HEK293 (cell line): ENCODE results near the gene MED28.
A peak's percentile ranks its signal among the peaks of the same experiment; 100 is the strongest.

Source experiments
- CTCF ChIA-PET: fragments of 350-600 bp; formaldehyde crosslinking; extraction: SDS; loops from one replicate; lab custom pipeline; 2021; ENCODE audit warnings: antibody characterized with exemption; lab: Yijun Ruan, JAX
- POLR2A ChIA-PET: fragments of 300-600 bp; formaldehyde crosslinking; extraction: SDS; loops from one replicate; lab custom pipeline; 2020; ENCODE audit warnings: antibody characterized with exemption, inconsistent platforms; lab: Yijun Ruan, JAX
- H3K27ac ChIP-seq: fragments of 200-500 bp; sonication (Bioruptor generic); 2 replicates; pipeline ENCODE4 v1.5.1; 2014; ENCODE audit warnings: low read depth, low read length, control low read depth, inconsistent platforms; ENCODE audit errors: extremely low read depth
- H3K36me3 ChIP-seq, 2 experiments: fragments of 200-500 bp in 1 of 2; sonication (Bioruptor generic) in 1 of 2; 1 replicate in 1 of 2; 2 replicates in 1 of 2; pipeline ENCODE4 v1.5.1; 2014 to 2017; ENCODE audit warnings: inconsistent platforms in 2 of 2, low read length in 2 of 2; ENCODE audit not compliant: control insufficient read depth in 2 of 2, insufficient read depth in 1 of 2
- H3K4me1 ChIP-seq: fragments of 200-500 bp; sonication (Bioruptor generic); 2 replicates; pipeline ENCODE4 v1.5.1; 2014; ENCODE audit warnings: mild to moderate bottlenecking, low read length, inconsistent platforms; ENCODE audit not compliant: control insufficient read depth, insufficient read depth
- H3K4me3 ChIP-seq: 2 replicates; pipeline ENCODE4 v1.5.1; 2011; ENCODE audit warnings: low read depth, mild to moderate bottlenecking, control low read depth, low read length, moderate library complexity
- H3K9me3 ChIP-seq: fragments of 200-500 bp; sonication (Bioruptor generic); 2 replicates; pipeline ENCODE4 v1.5.1; 2014; ENCODE audit warnings: low read depth, low read length, inconsistent platforms; ENCODE audit not compliant: control insufficient read depth, insufficient read depth
- ATF2 ChIP-seq: fragments of 450-650 bp; formaldehyde crosslinking; IDR thresholded peaks from 2 replicates; pipeline ENCODE4 v1.5.1; 2016; ENCODE audit warnings: missing biosample characterization, missing genetic modification characterization, low read depth
- GLI4 ChIP-seq: fragments of 450-650 bp; formaldehyde crosslinking; IDR thresholded peaks from 2 replicates; pipeline ENCODE4 v1.5.1; 2016; ENCODE audit warnings: missing biosample characterization, missing genetic modification characterization
- KLF17 ChIP-seq: fragments of 450-650 bp; formaldehyde crosslinking; IDR thresholded peaks from 2 replicates; pipeline ENCODE4 v1.5.1; 2016; ENCODE audit warnings: missing biosample characterization, missing genetic modification characterization
- MZF1 ChIP-seq: fragments of 450-650 bp; formaldehyde crosslinking; IDR thresholded peaks from 2 replicates; pipeline ENCODE4 v1.5.1; 2017; ENCODE audit warnings: missing biosample characterization, missing genetic modification characterization, borderline replicate concordance
- PRDM6 ChIP-seq: fragments of 450-650 bp; formaldehyde crosslinking; IDR thresholded peaks from 2 replicates; pipeline ENCODE4 v1.5.1; 2017; ENCODE audit warnings: missing biosample characterization, missing genetic modification characterization
- ZBTB10 ChIP-seq: fragments of 450-650 bp; formaldehyde crosslinking; IDR thresholded peaks from 2 replicates; pipeline ENCODE4 v1.5.1; 2016; ENCODE audit warnings: missing biosample characterization, missing genetic modification characterization
- ZBTB17 ChIP-seq: fragments of 450-650 bp; formaldehyde crosslinking; IDR thresholded peaks from 2 replicates; pipeline ENCODE4 v1.5.1; 2016; ENCODE audit warnings: missing biosample characterization, missing genetic modification characterization
- ZNF133 ChIP-seq: fragments of 450-650 bp; formaldehyde crosslinking; IDR thresholded peaks from 2 replicates; pipeline ENCODE4 v1.5.1; 2016; ENCODE audit warnings: missing biosample characterization, missing genetic modification characterization
- ZNF221 ChIP-seq: fragments of 450-650 bp; formaldehyde crosslinking; IDR thresholded peaks from 2 replicates; pipeline ENCODE4 v1.5.1; 2017; ENCODE audit warnings: missing biosample characterization, missing genetic modification characterization, borderline replicate concordance
- ZNF23 ChIP-seq: fragments of 450-650 bp; formaldehyde crosslinking; IDR thresholded peaks from 2 replicates; pipeline ENCODE4 v1.5.1; 2016; ENCODE audit warnings: missing biosample characterization, missing genetic modification characterization, borderline replicate concordance
- ZNF24 ChIP-seq: fragments of 450-650 bp; formaldehyde crosslinking; IDR thresholded peaks from 2 replicates; pipeline ENCODE4 v1.5.1; 2016; ENCODE audit warnings: missing biosample characterization, missing genetic modification characterization
- ZNF335 ChIP-seq: fragments of 450-650 bp; formaldehyde crosslinking; conservative IDR thresholded peaks from 2 replicates; pipeline ENCODE4 v1.5.1; 2016; ENCODE audit warnings: missing biosample characterization, missing genetic modification characterization
- ZNF366 ChIP-seq: fragments of 450-650 bp; formaldehyde crosslinking; conservative IDR thresholded peaks from 2 replicates; pipeline ENCODE4 v1.5.1; 2016; ENCODE audit warnings: missing biosample characterization, missing genetic modification characterization
- ZNF529 ChIP-seq: fragments of 450-650 bp; formaldehyde crosslinking; IDR thresholded peaks from 2 replicates; pipeline ENCODE4 v1.5.1; 2017; ENCODE audit warnings: missing genetic modification characterization, missing biosample characterization; ENCODE audit not compliant: insufficient replicate concordance
- ZNF549 ChIP-seq: fragments of 450-650 bp; IDR thresholded peaks from 2 replicates; pipeline ENCODE4 v1.5.1; 2018; ENCODE audit warnings: missing biosample characterization, missing genetic modification characterization, mild to moderate bottlenecking, inconsistent platforms, moderate library complexity
- ZNF654 ChIP-seq: fragments of 450-650 bp; formaldehyde crosslinking; IDR thresholded peaks from 2 replicates; pipeline ENCODE4 v1.5.1; 2016; ENCODE audit warnings: low read depth, missing biosample characterization, missing genetic modification characterization
- ZNF677 ChIP-seq: fragments of 450-650 bp; IDR thresholded peaks from 2 replicates; pipeline ENCODE4 v1.5.0; 2018; ENCODE audit warnings: missing biosample characterization, mild to moderate bottlenecking, missing genetic modification characterization, moderate library complexity
- ZNF792 ChIP-seq: fragments of 450-650 bp; formaldehyde crosslinking; IDR thresholded peaks from 2 replicates; pipeline ENCODE4 v1.5.1; 2016; ENCODE audit warnings: missing biosample characterization, missing genetic modification characterization
- ZSCAN30 ChIP-seq: fragments of 450-650 bp; IDR thresholded peaks from 2 replicates; pipeline ENCODE4 v1.5.1; 2018; ENCODE audit warnings: missing biosample characterization, mild to moderate bottlenecking, missing genetic modification characterization, moderate library complexity
- TF ChIP-seq, protein P1 (sequence below): sonication (generic); formaldehyde crosslinking; IDR thresholded peaks from 2 replicates; pipeline ENCODE4 v1.8.1; 2022; ENCODE audit warnings: mild to moderate bottlenecking, moderate library complexity, missing genetic modification reagents
- TF ChIP-seq, protein P2 (sequence below): fragments of 450-650 bp; formaldehyde crosslinking; IDR thresholded peaks from 2 replicates; pipeline ENCODE4 v1.5.1; 2016; ENCODE audit warnings: missing biosample characterization, missing genetic modification characterization

The MED28 gene

GRCh38 chr4:17636341-17636695 lies 21.9 kb downstream of the MED28 start (continued):
- no peak for TF ChIP-seq ATF2
- TF ChIP-seq ZNF133 (tag by site-specific recombination): no peak
- no peak for TF ChIP-seq ZNF677 (tag by site-specific recombination)
- TF ChIP-seq, all 188 proteins: peak for 0

GRCh38 chr4:17636696-17637622 lies 22.5 kb downstream of the MED28 start:
- Histone ChIP-seq H3K4me1 (no peaks in the 10 kb centered on the region), H3K36me3 (peaks cover 3 to 50% of the 10 kb centered on the region in 2 experiments; a peak in 2 of 3 replicates), H3K4me3 (no peak overlapping the region), H3K27ac (no peak overlapping the region), H3K9me3 (no peaks in the 10 kb centered on the region)
- ChIA-PET POLR2A (no interaction called here), CTCF (interaction anchor here (0.5 to 2.1 kb wide), 11 partner anchors 9 to 537 kb away, joined by 3 to 11 read pairs (median 4); no protein-coding TSS in a partner anchor)
- TF ChIP-seq KLF17 (tag by site-specific recombination) (no peak), PRDM6 (no peak), ZNF529 (tag by site-specific recombination) (no peak), ZNF23 (tag by site-specific recombination) (no peak), ZNF654 (tag by site-specific recombination) (peak; percentile 63), ZBTB10 (no peak), MZF1 (tag by site-specific recombination) (peak; percentile 22; the same call in 1 of the 2 replicates), ZNF366 (tag by site-specific recombination) (no peak), ZNF792 (no peak), ZNF24 (tag by site-specific recombination) (no peak), ZNF335 (tag by site-specific recombination) (no peak), ZSCAN30 (peak; percentile 31; the same call in 1 of the 2 replicates), ZBTB17 (tag by site-specific recombination) (peak; percentile 83), ZNF221 (tag by site-specific recombination) (no peak), ZNF549 (no peak), GLI4 (tag by site-specific recombination) (no peak)
- TF ChIP-seq, protein P1, sequence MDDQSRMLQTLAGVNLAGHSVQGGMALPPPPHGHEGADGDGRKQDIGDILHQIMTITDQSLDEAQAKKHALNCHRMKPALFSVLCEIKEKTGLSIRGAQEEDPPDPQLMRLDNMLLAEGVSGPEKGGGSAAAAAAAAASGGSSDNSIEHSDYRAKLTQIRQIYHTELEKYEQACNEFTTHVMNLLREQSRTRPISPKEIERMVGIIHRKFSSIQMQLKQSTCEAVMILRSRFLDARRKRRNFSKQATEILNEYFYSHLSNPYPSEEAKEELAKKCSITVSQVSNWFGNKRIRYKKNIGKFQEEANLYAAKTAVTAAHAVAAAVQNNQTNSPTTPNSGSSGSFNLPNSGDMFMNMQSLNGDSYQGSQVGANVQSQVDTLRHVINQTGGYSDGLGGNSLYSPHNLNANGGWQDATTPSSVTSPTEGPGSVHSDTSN (CRISPR knock-in tag): no peak
- TF ChIP-seq, protein P2, sequence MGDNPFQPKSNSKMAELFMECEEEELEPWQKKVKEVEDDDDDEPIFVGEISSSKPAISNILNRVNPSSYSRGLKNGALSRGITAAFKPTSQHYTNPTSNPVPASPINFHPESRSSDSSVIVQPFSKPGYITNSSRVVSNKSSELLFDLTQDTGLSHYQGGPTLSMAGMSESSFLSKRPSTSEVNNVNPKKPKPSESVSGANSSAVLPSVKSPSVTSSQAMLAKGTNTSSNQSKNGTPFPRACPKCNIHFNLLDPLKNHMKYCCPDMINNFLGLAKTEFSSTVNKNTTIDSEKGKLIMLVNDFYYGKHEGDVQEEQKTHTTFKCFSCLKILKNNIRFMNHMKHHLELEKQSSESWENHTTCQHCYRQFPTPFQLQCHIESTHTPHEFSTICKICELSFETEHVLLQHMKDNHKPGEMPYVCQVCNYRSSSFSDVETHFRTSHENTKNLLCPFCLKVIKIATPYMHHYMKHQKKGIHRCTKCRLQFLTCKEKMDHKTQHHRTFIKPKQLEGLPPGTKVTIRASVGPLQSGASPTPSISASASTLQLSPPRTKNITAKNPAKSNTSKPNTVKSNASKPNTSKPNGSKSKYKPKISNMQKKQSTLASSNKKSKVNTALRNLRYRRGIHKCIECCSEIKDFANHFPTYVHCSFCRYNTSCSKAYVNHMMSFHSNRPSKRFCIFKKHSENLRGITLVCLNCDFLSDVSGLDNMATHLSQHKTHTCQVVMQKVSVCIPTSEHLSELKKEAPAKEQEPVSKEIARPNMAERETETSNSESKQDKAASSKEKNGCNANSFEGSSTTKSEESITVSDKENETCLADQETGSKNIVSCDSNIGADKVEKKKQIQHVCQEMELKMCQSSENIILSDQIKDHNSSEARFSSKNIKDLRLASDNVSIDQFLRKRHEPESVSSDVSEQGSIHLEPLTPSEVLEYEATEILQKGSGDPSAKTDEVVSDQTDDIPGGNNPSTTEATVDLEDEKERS (tag by site-specific recombination): no peak
